Natural killer cell (primary cell): ENCODE measurements around the gene NOXA1. TPM values are rescaled to one million over a fixed set of nuclear protein-coding genes. Genes with fewer than 3 reads are reported as not detected.

ENCODE experiments used
- ATAC-seq, 3 donors: fragments of 150-1000 bp in 2 of 3; fragments of 200-7000 bp in 1 of 3; cut with Tn5 transposase; 1 replicate in 1 of 3; 2 replicates in 2 of 3; pipeline ENCODE4 v1.10.0; 2021; ENCODE audit warnings: mild to moderate bottlenecking in 2 of 3, moderate library complexity in 2 of 3
- DNase-seq, 2 donors: peaks; one replicate each; pipeline versions ENCODE4 v3.0.0 to v3.0.0-alpha.2; 2013 to 2021; ENCODE audit warnings: mixed read lengths in 1 of 2
- H3K27ac ChIP-seq: one replicate; pipeline ENCODE4 v1.5.1; 2013; ENCODE audit warnings: mild to moderate bottlenecking, low read length
- H3K27me3 ChIP-seq: one replicate; pipeline ENCODE4 v1.6.1; 2013; ENCODE audit warnings: low read length; ENCODE audit not compliant: control insufficient read depth, insufficient read depth
- H3K36me3 ChIP-seq: one replicate; pipeline ENCODE4 v1.6.1; 2013; ENCODE audit warnings: low read length; ENCODE audit not compliant: control insufficient read depth, insufficient read depth
- H3K4me1 ChIP-seq: one replicate; pipeline ENCODE4 v1.6.1; 2013; ENCODE audit warnings: low read length; ENCODE audit not compliant: control insufficient read depth, insufficient read depth
- H3K4me3 ChIP-seq: one replicate; pipeline ENCODE4 v1.5.1; 2013; ENCODE audit warnings: low read length
- H3K9me3 ChIP-seq: one replicate; pipeline ENCODE4 v1.6.1; 2013; ENCODE audit warnings: low read length; ENCODE audit not compliant: control insufficient read depth, insufficient read depth
- H3K27ac Mint-ChIP-seq, 2 donors: one replicate each; pipeline ENCODE4 v1.8.0; 2022; ENCODE audit warnings: mild to moderate bottlenecking in 2 of 2, mixed read lengths in 2 of 2, moderate library complexity in 1 of 2
- H3K27me3 Mint-ChIP-seq, 2 donors: one replicate each; pipeline ENCODE4 v1.8.0; 2022; ENCODE audit warnings: low read depth in 2 of 2, mixed read lengths in 2 of 2
- H3K36me3 Mint-ChIP-seq: one replicate; pipeline ENCODE4 v1.8.0; 2022; ENCODE audit warnings: mixed read lengths
- H3K4me1 Mint-ChIP-seq, 2 donors: one replicate each; pipeline ENCODE4 v1.8.0; 2022; ENCODE audit warnings: mixed read lengths in 2 of 2
- H3K4me3 Mint-ChIP-seq: one replicate; pipeline ENCODE4 v1.8.0; 2022; ENCODE audit warnings: mild to moderate bottlenecking, moderate library complexity, mixed read lengths
- H3K9me3 Mint-ChIP-seq, 2 donors: one replicate each; pipeline ENCODE4 v1.8.0; 2022; ENCODE audit warnings: mixed read lengths in 2 of 2
- CTCF ChIP-seq: fragments of 200-600 bp; IDR thresholded peaks from one replicate; pipeline ENCODE4 v1.8.0; 2022; ENCODE audit warnings: antibody characterized with exemption
- WGBS: methylation state at CpG from one replicate; pipeline ENCODE4 v1.1.7; 2013; ENCODE audit warnings: missing lambda C conversion rate; ENCODE audit not compliant: insufficient coverage; 5-methylcytosine and 5-hydroxymethylcytosine counted together
- intact Hi-C: fragments of 100-400 bp; cut with micrococcal nuclease; formaldehyde crosslinking; loops from one replicate; pipeline ENCODE4 v1.14.2; 2022
- total RNA-seq, 4 donors: library from RNA; stranded (reverse); fragments of 120-200 nt in 1 of 4; gene quantifications; one replicate each; pipeline versions ENCODE4 v1.2.3 to v1.2.4, GENCODE V29; 2013 to 2022

NOXA1 gene
- total RNA-seq, 3 donors from 2014 or later (not counting 1 experiment from before 2014, with no cell fraction given) = 4.7 to 10.0 (median 7.7) TPM

DNA sequence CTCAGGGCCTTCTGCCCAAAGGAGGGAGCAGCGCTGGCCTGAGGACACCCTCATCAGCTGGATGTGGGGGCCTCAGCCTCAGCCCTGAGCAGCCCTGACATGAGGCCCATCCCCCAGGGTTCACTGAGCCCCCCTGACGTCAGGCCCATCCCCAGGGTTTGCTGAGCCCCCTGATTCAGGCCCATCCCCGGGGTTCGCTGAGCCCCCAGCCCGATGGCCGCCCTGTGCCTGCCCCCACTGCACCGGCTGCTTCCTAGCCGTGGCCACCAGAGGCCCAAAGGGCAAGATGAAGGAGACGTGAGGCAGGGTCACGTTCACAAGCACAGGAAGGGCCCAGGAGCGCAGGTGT is 55.4 kb downstream of the NOXA1 start:
- Histone ChIP-seq H3K9me3 (peaks cover 6% of the 10 kb centered on the region), H3K27me3 (no peaks in the 10 kb centered on the region), H3K4me1 (no peaks in the 10 kb centered on the region), H3K27ac (no peak overlapping the region), H3K4me3 (no peak overlapping the region), H3K36me3 (no peaks in the 10 kb centered on the region)
- DNase-seq (no peak), ATAC-seq (no peak)
- no peak overlapping the region for H3K27ac Mint-ChIP-seq
- H3K4me3 Mint-ChIP-seq = no peak overlapping the region
- TF ChIP-seq CTCF = no peak
- WGBS = 91% methylated on average over 11 of the region's 11 CpGs
- H3K27me3 Mint-ChIP-seq = no peaks in the 10 kb centered on the region
- intact Hi-C loops = no loop called here
- no peaks in the 10 kb centered on the region for H3K36me3 Mint-ChIP-seq
- H3K9me3 Mint-ChIP-seq = peaks cover 3 to 6% of the 10 kb centered on the region in 2 donors
- H3K4me1 Mint-ChIP-seq = no peaks in the 10 kb centered on the region

GRCh38 chr9:137478962-137479861 is 56.0 kb downstream of the NOXA1 start:
- Histone ChIP-seq H3K4me3 (no peak overlapping the region), H3K9me3 (peaks cover 6% of the 10 kb centered on the region), H3K4me1 (no peaks in the 10 kb centered on the region), H3K27me3 (no peaks in the 10 kb centered on the region), H3K36me3 (no peaks in the 10 kb centered on the region), H3K27ac (no peak overlapping the region)
- H3K4me3 Mint-ChIP-seq = no peak overlapping the region
- TF ChIP-seq CTCF = no peak
- DNase-seq (no peak), ATAC-seq (no peak)
- H3K27me3 Mint-ChIP-seq = no peaks in the 10 kb centered on the region
- no peak overlapping the region for H3K27ac Mint-ChIP-seq
- H3K4me1 Mint-ChIP-seq = no peaks in the 10 kb centered on the region
- H3K9me3 Mint-ChIP-seq = peaks cover 3 to 6% of the 10 kb centered on the region in 2 donors
- no peaks in the 10 kb centered on the region for H3K36me3 Mint-ChIP-seq
- 94% methylated on average over 36 of the region's 36 CpGs for WGBS
- intact Hi-C loops = no loop called here

- no peaks in the 10 kb centered on the region for H3K36me3 Mint-ChIP-seq
- no peak for ATAC-seq
- 91% methylated on average over 32 of the region's 32 CpGs for WGBS
These were observed 56.9 kb downstream of the NOXA1 start for GRCh38 chr9:137479892-137480685.

More at GRCh38 chr9:137479892-137480685, 56.9 kb downstream of the NOXA1 start:
- TF ChIP-seq CTCF = no peak
- intact Hi-C loops = no loop called here
- Histone ChIP-seq H3K4me3 (no peak overlapping the region), H3K4me1 (no peaks in the 10 kb centered on the region), H3K27me3 (no peaks in the 10 kb centered on the region), H3K36me3 (no peaks in the 10 kb centered on the region), H3K9me3 (peaks cover 5% of the 10 kb centered on the region), H3K27ac (no peak overlapping the region)
- DNase-seq = no peak
- Mint-ChIP-seq H3K27me3 (no peaks in the 10 kb centered on the region), H3K27ac (no peak overlapping the region), H3K9me3 (peaks cover 3 to 6% of the 10 kb centered on the region in 2 donors), H3K4me3 (no peak overlapping the region), H3K4me1 (no peaks in the 10 kb centered on the region)
